GM21737 (cell line): ENCODE results near the gene MMP25.
A peak's percentile ranks its signal among the peaks of the same experiment; 100 is the strongest.
"Not testable (repeated sequence)": the region's sequence is repeated elsewhere in the genome, so short reads cannot be mapped to it uniquely, and the experiment has no call there.

Experiments
- ATAC-seq: cut with Tn5 transposase; IDR thresholded peaks from one replicate; pipeline ENCODE4 v1.9.1; 2021; ENCODE audit warnings: mild to moderate bottlenecking, moderate library complexity; ENCODE audit not compliant: unreplicated experiment

MMP25 gene

GRCh38 chr16:3054965-3055733 lies 8.8 kb downstream of the MMP25 start:
- no peak for ATAC-seq

GRCh38 chr16:3055734-3056115 lies 9.4 kb downstream of the MMP25 start:
- not testable (repeated sequence) for ATAC-seq

- no peak for ATAC-seq
These were observed 10.2 kb downstream of the MMP25 start for GRCh38 chr16:3056336-3057180.

- ATAC-seq: no peak
These were observed 11.1 kb downstream of the MMP25 start for GRCh38 chr16:3057181-3058138.

GRCh38 chr16:3058139-3059030 lies 12.0 kb downstream of the MMP25 start:
- ATAC-seq: no peak

GRCh38 chr16:3059041-3059722 lies 12.8 kb downstream of the MMP25 start:
- ATAC-seq: peak; percentile 74

GRCh38 chr16:3059723-3060242 lies 13.4 kb downstream of the MMP25 start:
- peak; percentile 4 for ATAC-seq

GRCh38 chr16:3060339-3061127 lies 14.2 kb downstream of the MMP25 start:
- no peak for ATAC-seq

GRCh38 chr16:3062553-3062952 lies 16.2 kb downstream of the MMP25 start:
- ATAC-seq: no peak

- ATAC-seq: no peak
These were observed 17.4 kb downstream of the MMP25 start for GRCh38 chr16:3063625-3064386.

GRCh38 chr16:3065069-3065741 lies 18.8 kb downstream of the MMP25 start, which contains the start of gene IL32:
TSS of gene IL32 (plus strand) at chr16:3065640. CDS start at chr16:3065812, 172 bp downstream.
- no peak for ATAC-seq

- no peak for ATAC-seq
These were observed 19.5 kb downstream of the MMP25 start for GRCh38 chr16:3065742-3066439.

GRCh38 chr16:3066440-3066748 lies 20.0 kb downstream of the MMP25 start:
- no peak for ATAC-seq

- ATAC-seq: no peak
These were observed 22.1 kb downstream of the MMP25 start for GRCh38 chr16:3068487-3068886.

- not testable (repeated sequence) for ATAC-seq
These were observed 22.8 kb downstream of the MMP25 start for GRCh38 chr16:3069146-3069545.

GRCh38 chr16:3070608-3071111 lies 24.3 kb downstream of the MMP25 start:
- no peak for ATAC-seq
